DOHH2 (cell line): ENCODE results near the gene ZFAND2A.

ENCODE experiments used
- H3F3A ChIP-seq: fragments of 200-600 bp; sonication (generic), shearing (Covaris generic); 2 replicates; pipeline ENCODE4 v1.6.0; 2016; ENCODE audit warnings: antibody characterized with exemption, mild to moderate bottlenecking; ENCODE audit not compliant: control insufficient read depth, insufficient read depth
- H3K27ac ChIP-seq: fragments of 200-600 bp; sonication (generic); 2 replicates; pipeline ENCODE4 v1.5.1; 2014; ENCODE audit warnings: low read depth, mild to moderate bottlenecking, low read length, moderate library complexity
- H3K27me3 ChIP-seq: fragments of 200-600 bp; sonication (generic); 2 replicates; pipeline ENCODE4 v1.6.1; 2014; ENCODE audit warnings: mild to moderate bottlenecking, low read length, mixed read lengths; ENCODE audit not compliant: control insufficient read depth
- H3K36me3 ChIP-seq: fragments of 200-600 bp; sonication (generic); 2 replicates; pipeline ENCODE4 v1.6.1; 2014; ENCODE audit warnings: mild to moderate bottlenecking, low read length, moderate library complexity, mixed read lengths; ENCODE audit not compliant: control insufficient read depth
- H3K4me1 ChIP-seq: fragments of 200-600 bp; sonication (generic); 2 replicates; pipeline ENCODE4 v1.6.1; 2014; ENCODE audit warnings: mild to moderate bottlenecking, low read length, mixed read lengths; ENCODE audit not compliant: control insufficient read depth
- H3K4me2 ChIP-seq: fragments of 200-600 bp; sonication (generic); 2 replicates; pipeline ENCODE4 v1.6.0; 2014; ENCODE audit warnings: mild to moderate bottlenecking, low read length, moderate library complexity
- H3K4me3 ChIP-seq: fragments of 200-600 bp; sonication (generic); 2 replicates; pipeline ENCODE4 v1.5.1; 2014; ENCODE audit warnings: mild to moderate bottlenecking, low read length, mixed read lengths
- H3K79me2 ChIP-seq: fragments of 200-600 bp; sonication (generic); 2 replicates; pipeline ENCODE4 v1.6.1; 2014; ENCODE audit warnings: mild to moderate bottlenecking, low read length, mixed read lengths; ENCODE audit not compliant: control insufficient read depth
- H3K9me2 ChIP-seq: fragments of 200-600 bp; sonication (generic); replicated peaks from 2 replicates; pipeline ENCODE4 v1.6.1; 2014; ENCODE audit warnings: mild to moderate bottlenecking, low read length, mixed read lengths; ENCODE audit not compliant: control insufficient read depth
- H3K9me3 ChIP-seq: fragments of 200-600 bp; sonication (generic); 2 replicates; pipeline ENCODE4 v1.6.1; 2014; ENCODE audit warnings: antibody characterized with exemption, low read length, mixed read lengths; ENCODE audit not compliant: control insufficient read depth, insufficient read depth
- H4K20me1 ChIP-seq: fragments of 200-600 bp; sonication (generic); 2 replicates; pipeline ENCODE4 v1.6.0; 2014; ENCODE audit warnings: low read depth, mild to moderate bottlenecking, antibody characterized with exemption, low read length, moderate library complexity; ENCODE audit not compliant: control insufficient read depth, insufficient read depth
- EZH2phosphoT487 ChIP-seq: fragments of 200-600 bp; sonication (generic); IDR thresholded peaks from 2 replicates; pipeline ENCODE4 v1.6.1; 2017; ENCODE audit warnings: borderline replicate concordance, mild to moderate bottlenecking, antibody characterized with exemption, low read length, moderate library complexity, mixed read lengths
- TF ChIP-seq, protein P1 (sequence below): fragments of 200-600 bp; sonication (generic); IDR thresholded peaks from one replicate; pipeline ENCODE4 v1.5.1; 2014; ENCODE audit warnings: antibody characterized with exemption, mild to moderate bottlenecking, low read depth, low read length; ENCODE audit not compliant: poor library complexity, severe bottlenecking

Gene ZFAND2A

DNA sequence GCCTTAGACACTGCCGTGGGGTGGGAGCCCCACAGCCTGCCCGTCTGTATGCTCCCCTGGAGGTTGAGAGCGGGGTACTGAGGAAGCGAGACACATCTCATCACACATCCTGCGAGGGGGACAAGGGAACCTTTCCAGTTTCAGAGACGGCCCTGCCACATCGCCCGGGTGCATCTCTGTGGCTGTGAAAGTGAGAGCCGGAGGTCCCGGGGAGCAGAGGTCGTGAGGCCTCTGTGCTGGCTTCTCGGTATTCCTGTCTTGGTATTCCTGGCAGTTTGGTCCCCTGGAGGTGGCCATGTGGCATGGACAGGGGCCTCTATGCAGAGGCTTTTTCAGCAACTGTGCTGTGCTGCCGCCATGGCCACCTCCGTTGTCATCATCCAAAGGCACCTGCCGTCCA, 41.9 kb upstream of the ZFAND2A start:
- TF ChIP-seq, protein P1, sequence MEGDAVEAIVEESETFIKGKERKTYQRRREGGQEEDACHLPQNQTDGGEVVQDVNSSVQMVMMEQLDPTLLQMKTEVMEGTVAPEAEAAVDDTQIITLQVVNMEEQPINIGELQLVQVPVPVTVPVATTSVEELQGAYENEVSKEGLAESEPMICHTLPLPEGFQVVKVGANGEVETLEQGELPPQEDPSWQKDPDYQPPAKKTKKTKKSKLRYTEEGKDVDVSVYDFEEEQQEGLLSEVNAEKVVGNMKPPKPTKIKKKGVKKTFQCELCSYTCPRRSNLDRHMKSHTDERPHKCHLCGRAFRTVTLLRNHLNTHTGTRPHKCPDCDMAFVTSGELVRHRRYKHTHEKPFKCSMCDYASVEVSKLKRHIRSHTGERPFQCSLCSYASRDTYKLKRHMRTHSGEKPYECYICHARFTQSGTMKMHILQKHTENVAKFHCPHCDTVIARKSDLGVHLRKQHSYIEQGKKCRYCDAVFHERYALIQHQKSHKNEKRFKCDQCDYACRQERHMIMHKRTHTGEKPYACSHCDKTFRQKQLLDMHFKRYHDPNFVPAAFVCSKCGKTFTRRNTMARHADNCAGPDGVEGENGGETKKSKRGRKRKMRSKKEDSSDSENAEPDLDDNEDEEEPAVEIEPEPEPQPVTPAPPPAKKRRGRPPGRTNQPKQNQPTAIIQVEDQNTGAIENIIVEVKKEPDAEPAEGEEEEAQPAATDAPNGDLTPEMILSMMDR: no peak
- TF ChIP-seq EZH2phosphoT487: no peak
- no peak overlapping the region for H3K4me3 ChIP-seq
- H3K4me2 ChIP-seq: no peak overlapping the region
- no peaks in the 10 kb centered on the region; the same call in 1 of the 2 replicates for H3F3A ChIP-seq
- H3K4me1 ChIP-seq: no peaks in the 10 kb centered on the region
- no peaks in the 10 kb centered on the region for H3K9me2 ChIP-seq
- no peak overlapping the region for H3K27ac ChIP-seq
- no peaks in the 10 kb centered on the region for H3K27me3 ChIP-seq
- H3K79me2 ChIP-seq: no peaks in the 10 kb centered on the region
- H3K9me3 ChIP-seq: no peaks in the 10 kb centered on the region
- no peaks in the 10 kb centered on the region for H3K36me3 ChIP-seq
- no peaks in the 10 kb centered on the region for H4K20me1 ChIP-seq

DNA sequence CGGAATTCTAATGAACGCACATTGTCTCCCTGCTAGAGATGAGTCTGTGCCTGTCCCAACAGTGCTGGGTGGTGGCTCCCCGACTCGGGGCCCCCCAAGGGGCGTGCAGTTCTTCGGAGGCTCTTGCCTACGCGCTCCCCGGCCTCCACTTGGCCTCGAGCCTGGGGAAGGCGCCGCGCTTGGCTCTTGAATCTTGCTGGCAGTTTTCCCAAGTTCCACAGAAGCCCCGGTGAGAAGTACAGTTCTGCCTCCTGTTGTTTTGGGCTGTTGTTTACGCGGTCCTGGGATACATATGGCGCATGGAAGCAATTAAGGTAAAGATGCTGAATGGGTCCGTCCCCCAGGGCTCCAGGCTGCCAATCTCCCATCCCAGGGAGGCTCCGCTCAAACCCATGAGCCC, 40.0 kb upstream of the ZFAND2A start:
- Histone ChIP-seq H3K9me2 (no peaks in the 10 kb centered on the region), H3F3A (no peaks in the 10 kb centered on the region; the same call in 1 of the 2 replicates), H3K79me2 (no peaks in the 10 kb centered on the region), H3K4me1 (no peaks in the 10 kb centered on the region), H3K27me3 (no peaks in the 10 kb centered on the region), H3K9me3 (no peaks in the 10 kb centered on the region), H3K4me2 (no peak overlapping the region), H3K27ac (no peak overlapping the region), H4K20me1 (no peaks in the 10 kb centered on the region), H3K4me3 (no peak overlapping the region), H3K36me3 (no peaks in the 10 kb centered on the region)
- TF ChIP-seq, protein P1: no peak
- TF ChIP-seq EZH2phosphoT487: no peak

DNA sequence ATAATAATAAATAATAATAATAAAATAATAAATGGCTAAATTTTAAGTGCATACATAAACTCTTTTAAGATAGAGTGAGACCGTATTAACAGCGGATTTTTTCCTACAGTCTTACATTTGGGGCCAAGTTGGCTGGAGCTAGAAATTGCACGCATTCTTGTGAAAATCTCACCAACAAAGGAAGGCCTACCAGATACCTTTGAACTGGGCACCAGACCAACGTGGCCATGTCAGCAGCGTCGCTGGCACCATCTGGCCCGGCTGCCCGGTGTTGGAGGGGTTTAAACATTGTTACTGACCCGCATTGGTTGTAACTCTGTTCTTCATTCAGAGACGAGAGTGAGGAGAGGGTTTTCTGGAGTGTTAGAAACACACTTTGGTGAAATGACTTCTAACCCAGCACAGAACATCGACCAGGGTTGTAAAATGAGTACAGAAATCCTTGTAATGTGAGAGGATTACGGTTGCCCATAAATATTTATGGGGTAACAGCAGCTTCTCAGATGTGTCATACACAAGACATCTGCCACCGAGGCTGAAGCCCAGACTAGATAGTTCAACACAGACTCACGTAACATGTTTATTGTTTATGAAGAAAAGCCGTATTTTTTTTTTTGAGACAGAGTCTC, 38.1 kb upstream of the ZFAND2A start:
- Histone ChIP-seq H3K79me2 (no peaks in the 10 kb centered on the region), H3F3A (no peaks in the 10 kb centered on the region; the same call in 1 of the 2 replicates), H3K4me3 (no peak overlapping the region), H3K4me1 (no peaks in the 10 kb centered on the region), H3K36me3 (no peaks in the 10 kb centered on the region), H3K27me3 (peaks cover 8% of the 10 kb centered on the region), H4K20me1 (no peaks in the 10 kb centered on the region), H3K4me2 (no peak overlapping the region), H3K9me2 (no peaks in the 10 kb centered on the region), H3K9me3 (no peaks in the 10 kb centered on the region), H3K27ac (no peak overlapping the region)
- TF ChIP-seq, protein P1: no peak
- no peak for TF ChIP-seq EZH2phosphoT487
